ENCODE data around the gene EMC1. TPM values are rescaled to one million over a fixed set of nuclear protein-coding genes. Genes with fewer than 3 reads are reported as not detected.

Gene EMC1
- polyA plus RNA-seq, 1 experiment = 49.0 TPM

DNA sequence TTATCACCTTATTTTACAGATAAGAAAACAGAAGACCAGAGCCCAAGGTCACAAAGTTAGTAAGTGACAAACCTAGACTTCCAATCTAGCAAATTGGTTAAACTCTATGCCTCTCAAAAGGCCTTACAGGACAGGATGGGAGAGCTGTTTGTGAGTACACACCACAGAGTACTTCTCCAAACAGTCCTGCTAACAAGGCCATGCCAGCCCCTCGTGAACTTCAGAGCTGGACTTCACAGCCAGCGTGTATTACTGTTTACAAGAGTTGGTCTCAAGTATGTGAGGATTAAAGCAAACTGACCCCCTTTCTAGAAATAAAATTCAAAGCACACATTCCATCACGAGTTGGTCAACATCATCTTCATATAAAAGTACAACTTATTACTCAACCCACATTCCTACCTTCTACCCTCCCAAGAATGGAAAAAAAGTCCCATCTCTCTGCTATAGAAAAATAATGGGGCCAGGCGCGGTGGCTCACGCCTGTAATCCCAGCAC, 21.4 kb downstream of the EMC1 start:
- Histone ChIP-seq H3K4me3 (ENCODE audit: low read depth, low read length) (no peak overlapping the region), H3K27me3 (ENCODE audit: control insufficient read depth, insufficient read depth, low read length) (no peaks in the 10 kb centered on the region), H3K9me3 (ENCODE audit: control insufficient read depth, insufficient read depth, low read length) (no peaks in the 10 kb centered on the region), H3K27ac (ENCODE audit: low read depth, low read length) (no peak overlapping the region)
- ChIA-PET CTCF (interaction anchor here (4.0 kb wide), 1 partner anchor 11 kb away, joined by 21 read pairs; no protein-coding TSS in a partner anchor), POLR2A (no interaction called here)
- DNase-seq (ENCODE audit: low read depth, low spot score) = no peak
- TF ChIP-seq, protein P1, sequence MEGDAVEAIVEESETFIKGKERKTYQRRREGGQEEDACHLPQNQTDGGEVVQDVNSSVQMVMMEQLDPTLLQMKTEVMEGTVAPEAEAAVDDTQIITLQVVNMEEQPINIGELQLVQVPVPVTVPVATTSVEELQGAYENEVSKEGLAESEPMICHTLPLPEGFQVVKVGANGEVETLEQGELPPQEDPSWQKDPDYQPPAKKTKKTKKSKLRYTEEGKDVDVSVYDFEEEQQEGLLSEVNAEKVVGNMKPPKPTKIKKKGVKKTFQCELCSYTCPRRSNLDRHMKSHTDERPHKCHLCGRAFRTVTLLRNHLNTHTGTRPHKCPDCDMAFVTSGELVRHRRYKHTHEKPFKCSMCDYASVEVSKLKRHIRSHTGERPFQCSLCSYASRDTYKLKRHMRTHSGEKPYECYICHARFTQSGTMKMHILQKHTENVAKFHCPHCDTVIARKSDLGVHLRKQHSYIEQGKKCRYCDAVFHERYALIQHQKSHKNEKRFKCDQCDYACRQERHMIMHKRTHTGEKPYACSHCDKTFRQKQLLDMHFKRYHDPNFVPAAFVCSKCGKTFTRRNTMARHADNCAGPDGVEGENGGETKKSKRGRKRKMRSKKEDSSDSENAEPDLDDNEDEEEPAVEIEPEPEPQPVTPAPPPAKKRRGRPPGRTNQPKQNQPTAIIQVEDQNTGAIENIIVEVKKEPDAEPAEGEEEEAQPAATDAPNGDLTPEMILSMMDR (IDR thresholded peaks at IDR 0.05; ENCODE audit: low read depth, low read length) = no peak

DNA sequence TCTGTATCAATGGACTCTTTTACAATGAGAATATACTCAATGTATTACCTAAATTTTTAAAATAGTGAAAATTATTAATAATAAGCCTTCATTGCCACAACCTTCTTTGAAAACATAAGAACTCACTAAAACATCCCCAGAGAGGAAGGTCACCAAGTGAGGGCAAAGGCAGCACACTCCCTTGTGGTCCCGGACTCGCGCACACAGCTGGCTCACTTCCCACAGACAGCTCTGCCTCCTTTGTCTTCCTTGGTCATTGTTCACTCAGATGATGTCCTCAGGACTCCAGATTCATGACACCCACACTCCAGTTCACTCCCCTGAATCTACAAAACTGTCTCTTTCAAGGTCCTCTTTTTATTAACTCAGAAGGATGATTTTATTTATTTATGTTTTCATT, 22.1 kb downstream of the EMC1 start:
- CTCF ChIA-PET = interaction anchor here (4.0 kb wide), 1 partner anchor 12 kb away, joined by 21 read pairs; no protein-coding TSS in a partner anchor
- POLR2A ChIA-PET = no interaction called here
- no peak for DNase-seq (ENCODE audit: low read depth, low spot score)
- Histone ChIP-seq H3K27ac (ENCODE audit: low read depth, low read length) (no peak overlapping the region), H3K4me3 (ENCODE audit: low read depth, low read length) (no peak overlapping the region), H3K9me3 (ENCODE audit: control insufficient read depth, insufficient read depth, low read length) (no peaks in the 10 kb centered on the region), H3K27me3 (ENCODE audit: control insufficient read depth, insufficient read depth, low read length) (no peaks in the 10 kb centered on the region)
- TF ChIP-seq, protein P1 (IDR thresholded peaks at IDR 0.05; ENCODE audit: low read depth, low read length) = no peak

DNA sequence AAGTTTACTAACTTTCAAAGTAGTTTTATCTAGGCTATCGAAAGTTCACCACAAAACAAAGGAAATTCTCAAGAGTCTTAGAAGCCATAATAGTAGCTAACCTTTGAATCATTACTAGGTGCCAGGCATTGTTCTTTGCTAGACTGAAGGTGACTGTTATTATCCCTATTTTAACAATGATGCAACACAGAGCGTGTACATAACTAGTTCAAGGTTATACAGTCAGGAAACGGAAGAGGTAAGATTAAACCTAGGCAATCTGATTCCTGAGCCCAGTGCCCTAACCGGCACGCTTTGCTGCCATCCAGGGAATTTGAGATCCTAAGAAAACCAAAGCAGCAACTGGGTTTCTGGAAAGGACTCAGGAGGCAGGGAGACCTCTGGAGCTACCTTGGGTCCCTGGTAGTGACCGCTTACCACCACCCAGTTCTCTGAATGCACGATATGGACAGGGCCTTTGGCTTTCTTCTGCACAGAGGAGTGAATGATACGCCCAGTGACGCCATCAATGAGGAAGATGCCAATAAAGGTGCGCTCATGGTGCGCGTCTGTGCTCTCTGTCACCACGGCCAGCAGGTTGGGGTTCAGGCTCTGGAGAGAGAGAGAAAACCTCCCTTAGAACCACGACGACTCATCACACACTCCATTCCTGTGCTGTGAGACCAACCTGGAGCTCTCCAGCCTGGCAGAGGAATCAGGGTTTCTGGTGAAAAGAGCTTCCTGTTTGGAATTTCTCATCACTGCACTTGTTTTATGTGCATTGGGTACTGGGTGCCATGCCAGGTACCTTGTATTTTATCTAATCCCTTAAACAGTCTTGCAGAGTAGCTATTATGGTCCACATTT, 28.1 kb downstream of the EMC1 start:
- POLR2A ChIA-PET = no interaction called here
- TF ChIP-seq, protein P1 (IDR thresholded peaks at IDR 0.05; ENCODE audit: low read depth, low read length) = no peak
- Histone ChIP-seq H3K27ac (ENCODE audit: low read depth, low read length) (peak overlapping the region; percentile 21), H3K27me3 (ENCODE audit: control insufficient read depth, insufficient read depth, low read length) (no peaks in the 10 kb centered on the region), H3K9me3 (ENCODE audit: control insufficient read depth, insufficient read depth, low read length) (no peaks in the 10 kb centered on the region), H3K4me3 (ENCODE audit: low read depth, low read length) (no peak overlapping the region)
- CTCF ChIA-PET = interaction anchor here (0.5 to 2.9 kb wide), 3 partner anchors 9 to 310 kb away, joined by 3 to 11 read pairs (median 11); no protein-coding TSS in a partner anchor
- no peak for DNase-seq (ENCODE audit: low read depth, low spot score)

DNA sequence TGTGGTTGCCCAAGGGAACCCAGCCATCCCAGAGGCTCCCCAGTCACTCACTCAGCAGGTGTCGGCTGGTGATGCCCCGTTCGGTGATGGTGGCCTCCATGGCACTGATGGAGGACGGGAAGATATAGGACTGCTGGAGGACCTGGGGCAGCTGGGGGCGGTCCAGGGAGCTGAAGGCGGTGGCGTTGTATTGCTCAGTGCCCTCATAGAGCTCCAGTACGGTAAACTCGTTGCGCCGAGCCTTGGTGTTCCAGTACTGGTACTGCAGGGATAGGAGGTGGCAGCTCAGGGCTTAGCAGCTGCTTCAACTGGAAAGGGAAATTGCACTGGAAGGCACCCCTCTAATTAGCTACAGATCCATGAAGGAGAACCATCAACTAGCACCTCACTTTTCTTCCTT, 28.8 kb downstream of the EMC1 start:
- no peak for DNase-seq (ENCODE audit: low read depth, low spot score)
- POLR2A ChIA-PET = no interaction called here
- CTCF ChIA-PET = interaction anchor here (2.9 kb wide), 1 partner anchor 18 kb away, joined by 11 read pairs; no protein-coding TSS in a partner anchor
- Histone ChIP-seq H3K9me3 (ENCODE audit: control insufficient read depth, insufficient read depth, low read length) (no peaks in the 10 kb centered on the region), H3K4me3 (ENCODE audit: low read depth, low read length) (no peak overlapping the region), H3K27me3 (ENCODE audit: control insufficient read depth, insufficient read depth, low read length) (no peaks in the 10 kb centered on the region), H3K27ac (ENCODE audit: low read depth, low read length) (no peak overlapping the region)
- TF ChIP-seq, protein P1 (IDR thresholded peaks at IDR 0.05; ENCODE audit: low read depth, low read length) = no peak

DNA sequence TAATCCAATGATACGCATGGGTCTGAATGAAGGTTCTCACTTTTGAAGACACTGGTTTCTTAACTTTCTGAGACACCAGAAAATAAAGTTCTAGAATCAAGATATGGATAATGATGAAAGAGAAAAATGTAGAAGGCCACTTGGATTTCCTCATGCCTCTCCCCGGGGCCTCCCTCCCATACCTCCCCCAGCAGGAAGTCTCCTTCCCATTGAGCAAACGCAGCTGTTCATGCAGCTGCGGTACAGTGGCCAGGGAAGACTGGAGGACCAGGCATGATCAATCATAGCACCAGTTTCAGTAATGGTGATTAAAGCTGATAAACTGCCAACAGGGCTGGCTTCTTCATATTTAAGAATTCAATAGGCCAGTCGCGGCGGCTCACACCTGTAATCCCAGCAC, 30.3 kb downstream of the EMC1 start:
- no peak for DNase-seq (ENCODE audit: low read depth, low spot score)
- no peak overlapping the region for H3K4me3 ChIP-seq (ENCODE audit: low read depth, low read length)
- H3K9me3 ChIP-seq (ENCODE audit: control insufficient read depth, insufficient read depth, low read length) = no peaks in the 10 kb centered on the region
- no peak overlapping the region for H3K27ac ChIP-seq (ENCODE audit: low read depth, low read length)
- ChIA-PET POLR2A (no interaction called here), CTCF (interaction anchor here (2.9 kb wide), 1 partner anchor 20 kb away, joined by 11 read pairs; no protein-coding TSS in a partner anchor)
- no peaks in the 10 kb centered on the region for H3K27me3 ChIP-seq (ENCODE audit: control insufficient read depth, insufficient read depth, low read length)
- TF ChIP-seq, protein P1 (IDR thresholded peaks at IDR 0.05; ENCODE audit: low read depth, low read length) = no peak

Measured in AG04450 (cell line).